GM12878 (cell line): Measurements from ENCODE around the gene SYNGR4. TPM values are rescaled to one million over a fixed set of nuclear protein-coding genes. Genes with fewer than 3 reads are reported as not detected.

Experiments used
- ATF7 ChIP-seq: fragments of 450-650 bp; IDR thresholded peaks from 2 replicates; pipeline ENCODE4 v1.6.1; 2016; ENCODE audit warnings: low read depth, mild to moderate bottlenecking
- BMI1 ChIP-seq: fragments of 450-650 bp; IDR thresholded peaks from 2 replicates; pipeline ENCODE4 v1.6.1; 2016; ENCODE audit warnings: mild to moderate bottlenecking, moderate library complexity, borderline replicate concordance
- FOXK2 ChIP-seq: fragments of 450-650 bp; IDR thresholded peaks from 2 replicates; pipeline ENCODE4 v1.6.1; 2017; ENCODE audit warnings: mild to moderate bottlenecking, moderate library complexity
- IRF4 ChIP-seq: IDR thresholded peaks from 2 replicates; pipeline ENCODE4 v1.6.1; 2011; ENCODE audit warnings: low read depth, low read length
- KAT2A ChIP-seq: conservative IDR thresholded peaks from 2 replicates; pipeline ENCODE4 v1.6.1; 2011; ENCODE audit warnings: low read depth, low read length; ENCODE audit not compliant: control insufficient read depth
- KLF5 ChIP-seq: fragments of 450-650 bp; IDR thresholded peaks from 2 replicates; pipeline ENCODE4 v1.6.1; 2014; ENCODE audit warnings: mild to moderate bottlenecking; ENCODE audit not compliant: partially characterized antibody
- NFIC ChIP-seq: IDR thresholded peaks from 2 replicates; pipeline ENCODE4 v1.6.1; 2012; ENCODE audit warnings: low read depth, mild to moderate bottlenecking, inconsistent platforms, low read length, moderate library complexity
- NFYB ChIP-seq: IDR thresholded peaks from 2 replicates; pipeline ENCODE4 v1.6.1; 2011; ENCODE audit warnings: low read depth, mild to moderate bottlenecking, low read length, improper control_type of control experiment, moderate library complexity; ENCODE audit not compliant: insufficient read depth
- POLR2A ChIP-seq: IDR thresholded peaks from 2 replicates; pipeline ENCODE4 v1.6.1; 2011; ENCODE audit warnings: low read depth, mild to moderate bottlenecking, low read length
- POLR2AphosphoS5 ChIP-seq: IDR thresholded peaks from 2 replicates; pipeline ENCODE4 v1.6.1; 2011; ENCODE audit warnings: mild to moderate bottlenecking, low read length, inconsistent platforms
- RAD51 ChIP-seq: fragments of 450-650 bp; IDR thresholded peaks from 2 replicates; pipeline ENCODE4 v1.6.1; 2016; ENCODE audit warnings: moderate library complexity, mild to moderate bottlenecking, inconsistent platforms
- REST ChIP-seq: IDR thresholded peaks from 2 replicates; pipeline ENCODE4 v1.6.1; 2012; ENCODE audit warnings: mild to moderate bottlenecking, low read depth, low read length
- RUNX3 ChIP-seq: IDR thresholded peaks from 2 replicates; pipeline ENCODE4 v1.6.1; 2012; ENCODE audit warnings: low read length, inconsistent platforms
- STAT1 ChIP-seq: fragments of 450-650 bp; conservative IDR thresholded peaks from 2 replicates; pipeline ENCODE4 v1.6.1; 2014; ENCODE audit warnings: antibody characterized with exemption, mild to moderate bottlenecking
- TARDBP ChIP-seq: IDR thresholded peaks from 2 replicates; pipeline ENCODE4 v1.6.1; 2016; ENCODE audit warnings: borderline replicate concordance
- TCF12 ChIP-seq: IDR thresholded peaks from 2 replicates; pipeline ENCODE4 v1.6.1; 2011; ENCODE audit warnings: low read depth, mild to moderate bottlenecking, low read length
- USF1 ChIP-seq: IDR thresholded peaks from 2 replicates; pipeline ENCODE4 v1.6.1; 2011; ENCODE audit warnings: borderline replicate concordance, low read depth, mild to moderate bottlenecking, moderate library complexity, mixed read lengths, low read length; ENCODE audit not compliant: insufficient read depth; ENCODE audit errors: extremely low read length
- WRNIP1 ChIP-seq: IDR thresholded peaks from 2 replicates; pipeline ENCODE4 v1.6.1; 2011; ENCODE audit warnings: low read depth, low read length, improper control_type of control experiment, borderline replicate concordance
- ZNF207 ChIP-seq: fragments of 450-650 bp; IDR thresholded peaks from 2 replicates; pipeline ENCODE4 v1.6.1; 2014; ENCODE audit warnings: antibody characterized with exemption, mild to moderate bottlenecking, borderline replicate concordance
- polyA plus RNA-seq, 11 experiments: library from polyadenylated mRNA; depleted of rRNA in 4 of 11; unstranded in 6 of 11; stranded (reverse) in 5 of 11; fragments of >200 nt; fragmentation: Nextera tagmentation in 4 of 11; fragmentation: Illumina TruSeq in 1 of 11; extraction: Ambion mirVana in 4 of 11; extraction: Trizol in 1 of 11; gene quantifications; 1 replicate in 1 of 11; 2 replicates in 10 of 11; pipeline versions ENCODE4 v1.2.1 to v1.2.3, GENCODE V29; 2011 to 2016; ENCODE audit warnings: inconsistent platforms in 2 of 11, missing spikeins in 2 of 11, low read depth in 1 of 11
- total RNA-seq, 4 experiments: library from RNA; depleted of rRNA in 3 of 4; stranded (reverse); fragments of >200 nt in 3 of 4; fragmentation: Illumina TruSeq in 1 of 4; extraction: Trizol in 1 of 4; gene quantifications; 2 replicates each; pipeline versions ENCODE4 v1.2.1 to v1.2.3, GENCODE V29; 2013 to 2021
- TF ChIP-seq, protein P1 (sequence below): fragments of 150-350 bp; IDR thresholded peaks from 2 replicates; pipeline ENCODE4 v1.6.1; 2014; ENCODE audit warnings: mild to moderate bottlenecking, low read depth, low read length
- TF ChIP-seq, protein P2 (sequence below): IDR thresholded peaks from 2 replicates; pipeline ENCODE4 v1.6.1; 2011; ENCODE audit warnings: borderline replicate concordance, low read depth, mild to moderate bottlenecking, moderate library complexity, low read length; ENCODE audit not compliant: insufficient read depth, poor library complexity, severe bottlenecking

The SYNGR4 gene
- total and polyA plus RNA-seq, 10 of the 15 experiments (the other 5 are each of a cell fraction or from before 2014, with no cell fraction given), result 0.08 to 0.72 (median 0.17) TPM; not detected in 6

DNA sequence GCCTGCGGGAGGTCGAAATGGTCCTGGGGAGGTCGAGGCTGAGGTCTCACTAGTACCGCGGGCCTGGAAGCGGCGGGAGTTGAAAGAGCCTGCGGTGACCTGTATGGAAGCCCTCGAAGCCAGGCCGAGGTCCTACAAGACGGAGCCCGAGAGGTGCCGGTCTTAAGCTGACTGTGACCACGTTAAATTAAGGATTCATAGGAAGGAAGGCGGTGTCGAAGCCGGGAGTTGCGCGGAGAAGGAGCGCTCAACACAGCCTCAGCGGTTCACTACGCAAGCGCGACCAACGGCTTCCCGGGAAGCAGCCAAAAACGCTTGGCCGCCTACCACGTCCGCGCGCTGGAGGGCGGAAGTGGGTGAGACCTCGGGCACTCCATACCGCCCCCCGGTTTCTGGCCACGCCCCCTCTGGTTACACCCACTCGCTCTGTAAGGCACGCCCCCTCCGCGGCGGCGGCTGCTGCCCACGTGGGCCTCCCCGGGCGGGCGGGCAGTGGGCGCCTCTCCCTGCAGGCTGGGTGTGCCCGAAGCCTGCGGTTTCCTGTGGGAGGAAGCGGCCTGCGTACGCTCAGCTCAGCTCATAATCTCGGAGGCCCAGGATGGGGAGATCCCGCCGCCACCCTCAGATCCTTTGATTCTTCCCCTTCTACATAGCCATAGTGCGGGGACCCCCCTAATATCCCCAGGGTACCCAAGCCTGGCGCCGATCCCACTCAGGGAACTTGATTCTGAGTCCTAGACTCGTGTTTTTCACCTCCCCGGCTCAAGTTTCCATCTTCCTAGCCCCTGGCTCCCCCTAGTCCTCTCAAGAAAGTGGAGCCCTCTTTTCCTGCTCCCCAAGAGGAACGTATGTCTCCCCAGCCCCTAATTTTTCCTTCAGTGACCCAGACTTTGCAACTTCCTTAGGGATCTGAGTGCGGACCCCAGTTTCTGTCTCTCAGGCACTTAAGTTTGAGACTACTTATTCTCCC lies 42.3 kb upstream of the SYNGR4 start (continued):
- TF ChIP-seq RAD51, result peak; percentile 72
- TF ChIP-seq KAT2A, result no peak
- peak; percentile 86 for TF ChIP-seq POLR2A
- TF ChIP-seq, protein P1, sequence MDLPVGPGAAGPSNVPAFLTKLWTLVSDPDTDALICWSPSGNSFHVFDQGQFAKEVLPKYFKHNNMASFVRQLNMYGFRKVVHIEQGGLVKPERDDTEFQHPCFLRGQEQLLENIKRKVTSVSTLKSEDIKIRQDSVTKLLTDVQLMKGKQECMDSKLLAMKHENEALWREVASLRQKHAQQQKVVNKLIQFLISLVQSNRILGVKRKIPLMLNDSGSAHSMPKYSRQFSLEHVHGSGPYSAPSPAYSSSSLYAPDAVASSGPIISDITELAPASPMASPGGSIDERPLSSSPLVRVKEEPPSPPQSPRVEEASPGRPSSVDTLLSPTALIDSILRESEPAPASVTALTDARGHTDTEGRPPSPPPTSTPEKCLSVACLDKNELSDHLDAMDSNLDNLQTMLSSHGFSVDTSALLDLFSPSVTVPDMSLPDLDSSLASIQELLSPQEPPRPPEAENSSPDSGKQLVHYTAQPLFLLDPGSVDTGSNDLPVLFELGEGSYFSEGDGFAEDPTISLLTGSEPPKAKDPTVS, result no peak
- TF ChIP-seq POLR2AphosphoS5, result peak; percentile 97
- TF ChIP-seq ATF7, result peak; percentile 79
- TF ChIP-seq BMI1, result no peak
- peak; percentile 96 for TF ChIP-seq RUNX3
- peak; percentile 62; the same call in 1 of the 2 replicates for TF ChIP-seq TCF12
- no peak for TF ChIP-seq FOXK2
- TF ChIP-seq NFYB, result 0 out of 2 replicates have a peak, but pooled peaks have one; percentile 34
- no peak for TF ChIP-seq REST
- TF ChIP-seq WRNIP1, result no peak
- 0 out of 2 replicates have a peak, but pooled peaks have one; percentile 40 for TF ChIP-seq STAT1
- TF ChIP-seq, protein P2, sequence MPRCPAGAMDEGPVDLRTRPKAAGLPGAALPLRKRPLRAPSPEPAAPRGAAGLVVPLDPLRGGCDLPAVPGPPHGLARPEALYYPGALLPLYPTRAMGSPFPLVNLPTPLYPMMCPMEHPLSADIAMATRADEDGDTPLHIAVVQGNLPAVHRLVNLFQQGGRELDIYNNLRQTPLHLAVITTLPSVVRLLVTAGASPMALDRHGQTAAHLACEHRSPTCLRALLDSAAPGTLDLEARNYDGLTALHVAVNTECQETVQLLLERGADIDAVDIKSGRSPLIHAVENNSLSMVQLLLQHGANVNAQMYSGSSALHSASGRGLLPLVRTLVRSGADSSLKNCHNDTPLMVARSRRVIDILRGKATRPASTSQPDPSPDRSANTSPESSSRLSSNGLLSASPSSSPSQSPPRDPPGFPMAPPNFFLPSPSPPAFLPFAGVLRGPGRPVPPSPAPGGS, result peak; percentile 92
- TF ChIP-seq USF1, result peak; percentile 90
- TF ChIP-seq NFIC, result peak; percentile 18; the same call in 1 of the 2 replicates
- TF ChIP-seq TARDBP, result 0 out of 2 replicates have a peak, but pooled peaks have one; percentile 18
- TF ChIP-seq KLF5, result peak; percentile 72
- TF ChIP-seq IRF4, result 0 out of 2 replicates have a peak, but pooled peaks have one; percentile 5
- peak; percentile 36; the same call in 1 of the 2 replicates for TF ChIP-seq ZNF207
